Hepatocyte (in vitro differentiated cells): ENCODE measurements around the gene ABHD13.

Experiments
- CTCF ChIP-seq: fragments of 200-600 bp; sonication (generic); IDR thresholded peaks from 2 replicates; pipeline ENCODE4 v1.5.1; 2016; ENCODE audit warnings: antibody characterized with exemption, mild to moderate bottlenecking; ENCODE audit not compliant: poor library complexity
- EZH2 ChIP-seq: fragments of 200-600 bp; sonication (generic); IDR thresholded peaks from 2 replicates; pipeline ENCODE4 v1.6.1; 2016; ENCODE audit warnings: antibody characterized with exemption, mild to moderate bottlenecking, borderline replicate concordance
- EZH2phosphoT487 ChIP-seq: fragments of 200-600 bp; sonication (generic); IDR thresholded peaks from one replicate; pipeline ENCODE4 v1.6.1; 2018; ENCODE audit warnings: antibody characterized with exemption, mild to moderate bottlenecking, low read depth, moderate library complexity; ENCODE audit not compliant: unreplicated experiment, severe bottlenecking

- no peak for TF ChIP-seq EZH2
- TF ChIP-seq CTCF, result no peak
- no peak for TF ChIP-seq EZH2phosphoT487
Observed at GRCh38 chr13:108283110-108283509, 64.9 kb downstream of the ABHD13 start.
